Loucy (cell line): ENCODE measurements around the gene UTS2.

Experiments
- H2AFZ ChIP-seq: fragments of 200-600 bp; sonication (generic); 2 replicates; pipeline ENCODE4 v1.6.0; 2016; ENCODE audit warnings: antibody characterized with exemption, mild to moderate bottlenecking, low read length, moderate library complexity
- H3F3A ChIP-seq: fragments of 200-600 bp; 2 replicates; pipeline ENCODE4 v1.6.0; 2016; ENCODE audit warnings: antibody characterized with exemption, low read depth, mild to moderate bottlenecking
- H3K27me3 ChIP-seq: fragments of 200-600 bp; sonication (generic); 2 replicates; pipeline ENCODE4 v1.6.1; 2014; ENCODE audit warnings: low read length, mild to moderate bottlenecking; ENCODE audit not compliant: insufficient read depth, poor library complexity, severe bottlenecking
- H3K36me3 ChIP-seq: fragments of 200-600 bp; sonication (generic); 2 replicates; pipeline ENCODE4 v1.6.1; 2016; ENCODE audit warnings: low read length; ENCODE audit not compliant: insufficient read depth
- H3K4me1 ChIP-seq: fragments of 200-600 bp; sonication (generic); 2 replicates; pipeline ENCODE4 v1.5.1; 2014; ENCODE audit warnings: low read length, mild to moderate bottlenecking; ENCODE audit not compliant: insufficient read depth, poor library complexity, severe bottlenecking
- H3K4me2 ChIP-seq: fragments of 200-600 bp; sonication (generic); 2 replicates; pipeline ENCODE4 v1.6.0; 2014; ENCODE audit warnings: antibody characterized with exemption, low read length, low read depth, mild to moderate bottlenecking; ENCODE audit not compliant: poor library complexity, severe bottlenecking
- H3K4me3 ChIP-seq: fragments of 200-600 bp; sonication (generic); 2 replicates; pipeline ENCODE4 v1.5.1; 2014; ENCODE audit warnings: low read length, mild to moderate bottlenecking, mixed read lengths; ENCODE audit not compliant: poor library complexity, severe bottlenecking
- H3K79me2 ChIP-seq: fragments of 200-600 bp; sonication (generic); 2 replicates; pipeline ENCODE4 v1.6.1; 2014; ENCODE audit warnings: low read length; ENCODE audit not compliant: insufficient read depth
- H3K9ac ChIP-seq: fragments of 200-600 bp; sonication (generic); 2 replicates; pipeline ENCODE4 v1.6.0; 2014; ENCODE audit warnings: mild to moderate bottlenecking, low read depth, low read length, moderate library complexity; ENCODE audit not compliant: poor library complexity, severe bottlenecking
- H3K9me2 ChIP-seq: fragments of 200-600 bp; sonication (generic); replicated peaks from 2 replicates; pipeline ENCODE4 v1.6.1; 2016; ENCODE audit warnings: low read depth, low read length, mixed read lengths
- H3K9me3 ChIP-seq: fragments of 200-600 bp; sonication (generic); 2 replicates; pipeline ENCODE4 v1.6.1; 2014; ENCODE audit warnings: mild to moderate bottlenecking, antibody characterized with exemption, low read length, low read depth; ENCODE audit not compliant: insufficient read depth
- H4K20me1 ChIP-seq: fragments of 200-600 bp; sonication (generic); 2 replicates; pipeline ENCODE4 v1.6.0; 2014; ENCODE audit warnings: antibody characterized with exemption, low read length, mild to moderate bottlenecking; ENCODE audit not compliant: insufficient read depth, poor library complexity, severe bottlenecking
- CTCF ChIP-seq: fragments of 200-600 bp; sonication (generic); conservative IDR thresholded peaks from 2 replicates; pipeline ENCODE4 v1.5.1; 2014; ENCODE audit warnings: mild to moderate bottlenecking, antibody characterized with exemption, low read length
- EZH2phosphoT487 ChIP-seq: fragments of 200-600 bp; IDR thresholded peaks from 2 replicates; pipeline ENCODE4 v1.6.1; 2018; ENCODE audit warnings: antibody characterized with exemption, mild to moderate bottlenecking, moderate library complexity, borderline replicate concordance

UTS2 gene

GRCh38 chr1:7868070-7868780 lies 15.4 kb upstream of the UTS2 start:
- Histone ChIP-seq H3K9ac (no peak overlapping the region), H3K4me3 (no peak overlapping the region), H4K20me1 (no peaks in the 10 kb centered on the region), H3K4me2 (no peak overlapping the region), H3K79me2 (no peaks in the 10 kb centered on the region), H3F3A (no peaks in the 10 kb centered on the region), H3K27me3 (no peaks in the 10 kb centered on the region), H3K4me1 (no peaks in the 10 kb centered on the region), H3K36me3 (no peaks in the 10 kb centered on the region), H3K9me3 (no peaks in the 10 kb centered on the region), H2AFZ (no peak overlapping the region), H3K9me2 (no peaks in the 10 kb centered on the region)
- TF ChIP-seq CTCF (no peak), EZH2phosphoT487 (no peak)

- no peak overlapping the region for H2AFZ ChIP-seq
Measured at GRCh38 chr1:7865978-7866377, 13.1 kb upstream of the UTS2 start.

GRCh38 chr1:7863756-7864328 lies 11.0 kb upstream of the UTS2 start:
- H3F3A ChIP-seq = no peaks in the 10 kb centered on the region
- H2AFZ ChIP-seq = no peak overlapping the region
- no peak overlapping the region for H3K4me3 ChIP-seq
- no peaks in the 10 kb centered on the region for H3K27me3 ChIP-seq
- no peak overlapping the region for H3K4me2 ChIP-seq
- no peaks in the 10 kb centered on the region for H3K9me3 ChIP-seq
- no peaks in the 10 kb centered on the region for H3K36me3 ChIP-seq
- no peak overlapping the region for H3K9ac ChIP-seq
- H4K20me1 ChIP-seq = no peaks in the 10 kb centered on the region
- no peaks in the 10 kb centered on the region for H3K79me2 ChIP-seq
- no peaks in the 10 kb centered on the region for H3K4me1 ChIP-seq
- TF ChIP-seq CTCF (no peak), EZH2phosphoT487 (no peak)
- H3K9me2 ChIP-seq = no peaks in the 10 kb centered on the region

More at GRCh38 chr1:7865978-7866377, 13.1 kb upstream of the UTS2 start:
- Histone ChIP-seq H4K20me1 (no peaks in the 10 kb centered on the region), H3K36me3 (no peaks in the 10 kb centered on the region), H3K4me1 (no peaks in the 10 kb centered on the region), H3K27me3 (no peaks in the 10 kb centered on the region), H3K4me3 (no peak overlapping the region), H3K9me3 (no peaks in the 10 kb centered on the region), H3K79me2 (no peaks in the 10 kb centered on the region), H3F3A (no peaks in the 10 kb centered on the region), H3K9me2 (no peaks in the 10 kb centered on the region), H3K9ac (no peak overlapping the region), H3K4me2 (no peak overlapping the region)
- TF ChIP-seq EZH2phosphoT487 (no peak), CTCF (no peak)
